ACC112 (cell line): ENCODE measurements around the gene ADRM1.

ENCODE experiments used
- H2AFZ ChIP-seq: fragments of 200-600 bp; sonication (generic); one replicate; pipeline ENCODE4 v1.6.0; 2017; ENCODE audit warnings: antibody characterized with exemption, low read length; ENCODE audit not compliant: unreplicated experiment
- H3K27ac ChIP-seq: fragments of 200-600 bp; sonication (generic); 2 replicates; pipeline ENCODE4 v1.5.1; 2014; ENCODE audit warnings: low read depth, mild to moderate bottlenecking, antibody characterized with exemption, low read length, moderate library complexity
- H3K27me3 ChIP-seq: fragments of 200-600 bp; sonication (generic); 2 replicates; pipeline ENCODE4 v1.6.1; 2014; ENCODE audit warnings: mild to moderate bottlenecking, antibody characterized with exemption, low read length, moderate library complexity, mixed read lengths; ENCODE audit not compliant: insufficient read depth
- H3K36me3 ChIP-seq: fragments of 200-600 bp; sonication (generic); 2 replicates; pipeline ENCODE4 v1.6.1; 2016; ENCODE audit warnings: mild to moderate bottlenecking, antibody characterized with exemption, low read length, moderate library complexity, mixed read lengths; ENCODE audit not compliant: insufficient read depth
- H3K4me1 ChIP-seq: fragments of 200-600 bp; sonication (generic); one replicate; pipeline ENCODE4 v1.6.1; 2016; ENCODE audit warnings: low read length, mixed read lengths; ENCODE audit not compliant: insufficient read depth, unreplicated experiment, control insufficient read depth
- H3K4me3 ChIP-seq: fragments of 200-600 bp; sonication (generic); 2 replicates; pipeline ENCODE4 v1.5.1; 2014; ENCODE audit warnings: mild to moderate bottlenecking, low read depth, low read length
- H3K79me2 ChIP-seq: fragments of 200-600 bp; sonication (generic); one replicate; pipeline ENCODE4 v1.6.0; 2016; ENCODE audit warnings: low read length; ENCODE audit not compliant: control insufficient read depth, unreplicated experiment, insufficient read depth

Gene ADRM1

DNA sequence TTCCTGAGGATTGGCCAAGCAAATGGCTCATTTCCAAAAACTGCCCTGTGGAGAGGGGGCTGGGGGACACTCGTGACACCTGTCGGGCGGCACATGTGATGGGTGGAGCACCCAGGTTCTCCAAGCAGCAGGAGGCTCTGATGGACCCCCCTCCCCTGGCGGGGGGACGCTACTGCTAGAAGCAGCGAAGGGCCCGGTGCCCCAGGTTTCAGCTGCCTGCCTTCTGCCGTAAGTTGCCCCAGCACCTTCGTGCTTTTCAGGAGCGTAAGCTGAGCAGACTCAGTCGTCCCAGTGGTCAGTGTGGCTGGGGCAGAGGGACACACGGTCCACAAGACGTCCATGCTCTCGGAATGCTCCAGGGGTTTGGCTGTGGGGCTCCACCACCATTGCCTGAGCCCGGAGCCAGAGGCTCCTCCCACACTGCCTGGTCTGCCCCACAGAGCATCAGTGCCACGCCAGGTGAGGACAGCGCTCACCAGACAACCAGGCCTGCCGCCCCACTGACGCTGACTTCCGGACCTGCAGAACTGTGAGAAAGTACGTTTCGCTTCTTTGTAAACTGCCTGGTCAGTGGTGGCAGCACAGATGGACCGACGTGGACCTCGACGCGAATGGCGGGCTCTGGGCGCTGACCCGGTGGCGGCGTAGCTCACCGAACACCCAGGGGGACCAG lies 4.1 kb upstream of the ADRM1 start:
- Histone ChIP-seq H3K4me3 (no peak overlapping the region), H3K27ac (no peak overlapping the region), H3K4me1 (no peaks in the 10 kb centered on the region), H2AFZ (no peak overlapping the region), H3K36me3 (no peaks in the 10 kb centered on the region), H3K27me3 (no peaks in the 10 kb centered on the region), H3K79me2 (peaks cover 7% of the 10 kb centered on the region)

DNA sequence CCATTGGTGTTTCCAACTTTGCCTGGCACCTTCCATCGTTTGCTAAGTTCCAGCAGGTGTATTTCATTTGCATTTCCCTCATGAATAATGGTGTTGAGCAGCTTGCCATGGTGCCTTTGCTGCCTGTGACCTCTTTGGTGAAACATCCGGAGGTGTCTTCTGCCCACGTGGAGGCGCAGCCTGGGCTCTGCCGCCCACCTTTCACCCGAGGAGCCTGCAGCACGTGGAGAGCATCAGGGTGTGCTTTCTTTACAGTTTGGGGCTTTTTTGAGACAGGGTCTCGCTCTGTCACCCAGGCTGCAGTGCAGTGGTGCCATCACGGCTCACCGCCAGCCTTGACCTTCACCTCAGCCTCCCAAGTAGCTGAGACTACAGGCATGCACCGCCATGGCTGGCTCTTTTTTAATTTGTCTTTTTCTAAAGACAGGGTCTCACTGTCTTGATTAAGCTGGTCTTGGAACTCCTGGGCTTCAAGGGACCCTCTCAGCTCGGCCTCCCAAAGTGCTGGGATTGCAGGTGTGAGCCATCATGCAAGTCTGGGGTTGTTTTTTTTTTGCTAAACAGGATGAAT lies 3.0 kb upstream of the ADRM1 start:
- H3K27me3 ChIP-seq, result no peaks in the 10 kb centered on the region
- peaks cover 7% of the 10 kb centered on the region for H3K4me1 ChIP-seq
- H2AFZ ChIP-seq, result no peak overlapping the region
- H3K27ac ChIP-seq, result no peak overlapping the region
- H3K36me3 ChIP-seq, result no peaks in the 10 kb centered on the region
- H3K79me2 ChIP-seq, result peaks cover 18% of the 10 kb centered on the region
- H3K4me3 ChIP-seq, result no peak overlapping the region

DNA sequence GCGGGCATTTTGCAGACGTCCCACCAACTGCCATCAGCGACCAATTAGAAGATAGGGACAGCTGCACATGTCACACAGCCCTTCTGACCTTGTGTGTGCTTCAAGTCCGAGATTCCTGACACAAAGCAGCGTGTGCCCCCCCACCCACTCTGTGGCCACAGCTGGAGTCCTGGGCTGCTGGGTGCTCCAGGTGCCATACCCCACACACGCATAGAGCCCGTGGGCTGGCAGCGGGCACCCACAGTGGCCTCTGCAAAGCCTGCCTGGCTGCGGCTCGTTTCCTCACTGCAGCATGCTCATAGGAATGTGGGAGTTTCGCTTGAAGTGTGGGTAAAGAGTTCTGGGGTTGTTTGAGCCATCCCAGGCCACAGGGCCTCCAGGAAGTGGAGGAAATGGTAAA lies 2.5 kb upstream of the ADRM1 start:
- Histone ChIP-seq H3K27me3 (no peaks in the 10 kb centered on the region), H3K27ac (no peak overlapping the region), H3K4me1 (peaks cover 13% of the 10 kb centered on the region), H3K4me3 (no peak overlapping the region), H3K36me3 (no peaks in the 10 kb centered on the region), H3K79me2 (peaks cover 23% of the 10 kb centered on the region), H2AFZ (no peak overlapping the region)

DNA sequence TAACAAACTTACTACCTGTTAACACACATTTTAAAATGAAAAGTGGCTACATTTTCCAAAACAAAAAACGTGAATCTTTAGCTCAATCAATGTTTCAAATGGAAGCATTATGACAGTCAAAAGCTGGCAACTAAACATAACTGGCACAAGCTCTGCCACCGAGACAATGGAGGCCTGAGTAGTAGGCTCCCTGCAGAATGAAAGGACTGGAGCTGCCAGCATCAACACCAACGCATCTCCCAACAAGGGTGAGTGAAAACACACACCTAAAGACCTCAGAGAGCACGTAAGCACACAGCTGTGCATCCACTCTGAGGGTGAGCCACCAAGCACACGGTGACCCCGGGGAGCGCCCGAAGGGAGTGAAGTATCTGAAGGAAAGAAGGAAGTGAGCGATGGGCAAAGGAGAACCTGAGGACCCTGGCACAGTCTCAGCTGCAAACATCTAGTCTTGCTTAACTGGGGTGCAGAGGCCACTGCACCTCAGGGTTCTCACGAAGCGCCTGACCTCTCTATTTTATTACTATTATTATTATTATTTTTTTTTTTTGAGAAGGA lies 1.6 kb upstream of the ADRM1 start:
- no peak overlapping the region for H3K27ac ChIP-seq
- no peaks in the 10 kb centered on the region for H3K36me3 ChIP-seq
- no peaks in the 10 kb centered on the region for H3K27me3 ChIP-seq
- H3K4me3 ChIP-seq, result no peak overlapping the region
- H3K4me1 ChIP-seq, result peaks cover 18% of the 10 kb centered on the region
- H2AFZ ChIP-seq, result no peak overlapping the region
- H3K79me2 ChIP-seq, result peaks cover 32% of the 10 kb centered on the region

DNA sequence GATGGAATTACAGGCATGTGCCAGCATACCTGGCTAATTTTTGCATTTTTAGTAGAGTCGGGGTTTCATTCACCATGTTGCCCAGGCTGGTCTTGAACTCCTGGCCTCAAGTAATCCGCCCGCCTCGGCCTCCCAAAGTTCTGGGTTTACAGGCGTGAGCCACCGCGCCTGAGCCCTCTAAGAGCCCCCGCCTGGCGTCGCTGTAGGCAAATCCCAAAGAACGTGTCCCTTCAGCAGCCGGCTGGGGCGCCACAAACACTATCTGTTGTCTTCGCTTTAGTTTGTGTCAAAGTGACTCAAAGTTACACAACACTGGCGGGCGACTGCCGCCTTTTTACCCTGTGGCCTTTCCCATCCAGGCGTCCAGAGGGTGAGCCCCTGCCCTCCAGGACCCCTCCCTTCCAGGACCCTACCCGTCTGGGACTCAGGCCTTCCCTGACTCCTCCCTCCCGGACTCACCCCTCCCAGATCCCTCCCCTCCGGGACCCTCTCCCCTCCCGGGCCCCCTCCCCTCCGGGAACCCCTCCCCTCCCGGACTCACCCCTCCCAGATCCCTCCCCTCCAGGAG lies 940 bp upstream of the ADRM1 start:
- Histone ChIP-seq H3K4me3 (peak overlapping the region; percentile 100), H2AFZ (peak overlapping the region; percentile 80), H3K27ac (peak overlapping the region; percentile 95), H3K4me1 (peaks cover 18% of the 10 kb centered on the region), H3K79me2 (peaks cover 36% of the 10 kb centered on the region), H3K27me3 (no peaks in the 10 kb centered on the region), H3K36me3 (no peaks in the 10 kb centered on the region)

DNA sequence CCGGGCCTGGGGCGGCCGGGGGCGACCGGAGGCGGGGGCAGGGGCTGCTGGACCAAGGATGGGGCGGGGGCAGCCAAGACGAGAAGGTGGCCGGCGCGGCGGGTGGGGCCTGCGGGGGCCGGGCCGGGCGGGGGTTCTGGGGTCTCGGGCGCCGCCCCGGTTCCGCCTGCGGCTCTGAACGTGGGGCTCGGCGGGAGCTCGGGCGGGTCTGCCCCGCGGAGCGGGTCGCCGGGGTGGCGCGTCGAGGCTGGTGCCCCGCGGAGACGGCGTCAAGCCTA lies 204 bp downstream of the ADRM1 start:
- Histone ChIP-seq H3K27ac (peak overlapping the region; percentile 56; the same call in 1 of the 2 replicates), H3K27me3 (no peaks in the 10 kb centered on the region), H3K4me1 (peaks cover 18% of the 10 kb centered on the region), H3K36me3 (peaks cover 2% of the 10 kb centered on the region; the same call in 1 of the 2 replicates), H2AFZ (no peak overlapping the region), H3K79me2 (peaks cover 39% of the 10 kb centered on the region), H3K4me3 (peak overlapping the region; percentile 100)

DNA sequence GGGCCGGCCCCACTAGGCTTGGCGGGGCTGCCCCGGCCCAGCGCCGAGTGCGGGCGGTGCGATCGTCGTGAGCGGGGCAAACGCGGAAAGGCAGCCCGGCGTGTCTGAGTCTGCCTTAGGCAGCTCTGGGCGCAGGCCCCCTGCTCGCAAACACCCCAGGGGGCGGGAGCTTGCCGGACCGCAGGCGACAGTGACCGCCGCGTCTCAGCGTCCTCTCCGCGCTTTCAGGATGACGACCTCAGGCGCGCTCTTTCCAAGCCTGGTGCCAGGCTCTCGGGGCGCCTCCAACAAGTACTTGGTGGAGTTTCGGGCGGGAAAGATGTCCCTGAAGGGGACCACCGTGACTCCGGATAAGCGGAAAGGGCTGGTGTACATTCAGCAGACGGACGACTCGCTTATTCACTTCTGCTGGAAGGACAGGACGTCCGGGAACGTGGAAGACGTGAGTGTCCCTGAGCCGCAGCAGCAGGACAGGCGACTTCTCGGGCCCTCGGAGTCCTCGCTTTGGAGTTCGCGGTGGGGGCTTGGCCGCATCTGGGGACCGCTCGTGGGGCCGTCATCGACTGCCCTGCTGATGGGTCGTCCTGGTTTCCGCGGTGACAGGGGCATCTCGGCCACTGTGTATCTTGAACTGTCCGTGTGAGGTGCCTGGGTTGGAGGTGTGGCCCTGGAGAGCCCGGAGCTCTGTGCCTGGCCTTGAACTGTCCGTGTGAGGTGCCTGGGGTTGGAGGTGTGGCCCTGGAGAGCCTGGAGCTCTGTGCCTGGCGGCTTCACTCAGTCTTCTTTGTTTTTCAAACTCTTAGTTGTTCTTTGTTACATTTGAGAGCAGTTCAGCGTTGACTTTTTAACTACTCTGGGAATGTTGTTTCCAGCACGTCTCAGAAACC lies 786 bp downstream of the ADRM1 start:
- H2AFZ ChIP-seq, result no peak overlapping the region
- H3K36me3 ChIP-seq, result peaks cover 5% of the 10 kb centered on the region; the same call in 1 of the 2 replicates
- H3K4me3 ChIP-seq, result peak overlapping the region; percentile 100
- peaks cover 18% of the 10 kb centered on the region for H3K4me1 ChIP-seq
- peaks cover 39% of the 10 kb centered on the region for H3K79me2 ChIP-seq
- no peaks in the 10 kb centered on the region for H3K27me3 ChIP-seq
- peak overlapping the region; percentile 56 for H3K27ac ChIP-seq

DNA sequence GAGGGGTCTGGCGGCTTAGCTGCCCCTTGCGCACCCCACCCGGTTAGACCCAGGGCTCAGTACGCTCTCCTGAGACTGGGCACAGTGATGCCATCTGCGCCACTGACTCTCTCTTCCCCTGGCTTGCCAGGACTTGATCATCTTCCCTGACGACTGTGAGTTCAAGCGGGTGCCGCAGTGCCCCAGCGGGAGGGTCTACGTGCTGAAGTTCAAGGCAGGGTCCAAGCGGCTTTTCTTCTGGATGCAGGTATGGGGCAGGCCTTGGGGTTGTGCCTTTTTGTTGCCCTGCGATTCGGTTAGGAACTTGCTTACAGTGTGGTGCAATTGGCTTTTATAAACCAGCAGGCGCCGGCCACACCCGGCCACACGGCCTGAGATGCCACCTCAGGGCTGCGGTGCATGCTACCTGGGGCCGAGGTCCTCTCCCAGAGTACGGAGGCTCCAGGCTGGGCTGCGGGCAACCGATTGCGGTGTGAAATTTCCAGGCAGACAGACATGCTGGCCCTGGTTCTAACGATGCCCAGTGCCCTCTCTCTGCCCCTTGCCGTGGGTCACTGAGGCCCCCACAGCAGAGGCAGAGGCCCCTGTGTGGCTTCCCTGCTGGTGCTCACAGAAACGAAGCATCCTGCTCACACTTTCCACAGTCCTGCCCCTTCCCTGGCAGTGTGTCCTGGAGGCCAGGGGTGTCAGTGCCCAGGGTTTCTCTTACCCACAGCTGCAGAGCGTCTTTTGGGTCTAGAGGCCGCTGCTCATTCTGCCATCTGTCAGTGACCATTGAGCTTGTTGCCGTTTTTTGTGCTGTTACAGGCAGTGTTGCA lies 1.7 kb downstream of the ADRM1 start:
- peak overlapping the region; percentile 100 for H3K4me3 ChIP-seq
- H3K4me1 ChIP-seq, result peaks cover 18% of the 10 kb centered on the region
- no peak overlapping the region for H3K27ac ChIP-seq
- peaks cover 39% of the 10 kb centered on the region for H3K79me2 ChIP-seq
- no peaks in the 10 kb centered on the region for H3K27me3 ChIP-seq
- H2AFZ ChIP-seq, result no peak overlapping the region
- H3K36me3 ChIP-seq, result peaks cover 5% of the 10 kb centered on the region; the same call in 1 of the 2 replicates

DNA sequence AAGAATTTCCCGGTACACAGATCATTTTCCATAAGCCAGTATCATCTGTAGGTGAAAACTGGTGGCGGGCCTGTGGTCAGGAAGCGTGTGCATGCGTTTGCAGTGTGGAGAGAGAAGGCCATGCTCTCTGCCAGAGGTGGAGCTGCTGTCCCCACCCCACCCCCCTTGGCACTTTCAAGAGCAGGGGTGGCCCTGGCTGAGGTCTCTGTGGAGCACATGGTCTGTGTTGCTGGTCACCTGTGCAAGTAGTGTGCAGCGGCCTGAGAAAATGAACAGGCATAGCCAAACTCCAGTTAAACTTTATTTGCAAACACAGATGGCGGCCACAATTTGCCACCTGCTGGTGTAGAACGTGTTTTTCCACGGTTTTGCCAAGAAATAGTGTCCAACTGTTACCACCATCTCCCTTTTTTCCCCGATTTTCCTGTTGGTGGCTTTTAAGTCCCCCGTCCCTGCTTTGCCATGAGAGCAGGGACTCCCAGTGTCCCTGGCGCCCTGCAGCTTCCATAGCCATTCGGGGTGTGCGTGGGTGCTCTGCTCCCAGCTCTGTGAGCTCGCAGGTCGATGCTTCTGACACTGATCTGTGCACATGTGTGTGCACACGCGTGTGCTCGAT lies 2.5 kb downstream of the ADRM1 start:
- H3K79me2 ChIP-seq, result peaks cover 39% of the 10 kb centered on the region
- peaks cover 18% of the 10 kb centered on the region for H3K4me1 ChIP-seq
- no peaks in the 10 kb centered on the region for H3K27me3 ChIP-seq
- H3K36me3 ChIP-seq, result peaks cover 5% of the 10 kb centered on the region; the same call in 1 of the 2 replicates
- H3K4me3 ChIP-seq, result peak overlapping the region; percentile 100
- H2AFZ ChIP-seq, result no peak overlapping the region
- H3K27ac ChIP-seq, result no peak overlapping the region
